ENCODE data around the gene PCDHGA5. TPM values are rescaled to one million over a fixed set of nuclear protein-coding genes. Genes with fewer than 3 reads are reported as not detected.

Gene PCDHGA5
- total and polyA plus RNA-seq, 4 donors: 0.25 to 11.5 (median 4.4) TPM

- ATAC-seq (ENCODE audit: low FRiP score): no peak
- H3K36me3 ChIP-seq (ENCODE audit: control insufficient read depth in 1 of 2, insufficient read depth in 2 of 2, low read length in 1 of 2): no peaks in the 10 kb centered on the region
- no peaks in the 10 kb centered on the region for H3K4me1 ChIP-seq (ENCODE audit: control insufficient read depth in 1 of 2, insufficient read depth in 2 of 2, low read length in 2 of 2)
- 15% methylated on average over 24 of the region's 24 CpGs for WGBS, 2 donors
- peak in 1 of 2 donors; percentile 58 for DNase-seq
- intact Hi-C loops (cut with DNase I): loop anchor here in 1 of 2 donors (10.0 kb wide), 1 partner anchor 125 kb away; no protein-coding TSS in a partner anchor
- no peaks in the 10 kb centered on the region for H3K27me3 ChIP-seq (ENCODE audit: control insufficient read depth in 1 of 2, insufficient read depth in 2 of 2, low read length in 1 of 2)
- peaks cover 45% of the 10 kb centered on the region for H3K9me3 ChIP-seq (ENCODE audit: control insufficient read depth, low read length)
- no peak within 1 kb of the TSS for H3K27ac ChIP-seq (ENCODE audit: low read depth in 1 of 2, low read length in 2 of 2)
- H3K4me3 ChIP-seq (ENCODE audit: low read length in 2 of 2): peak within 1 kb of the TSS in 1 of 2 donors; percentile 19
Observed at GRCh38 chr5:141359790-141360426, 4.1 kb upstream of the PCDHGA5 start, which contains the start of gene PCDHGB2. Gene PCDHGB2, plus strand, starts transcription at chr5:141359994. Its CDS starts 142 bp downstream, at chr5:141360136.

- no peak for DNase-seq
- Histone ChIP-seq H3K27me3 (ENCODE audit: control insufficient read depth in 1 of 2, insufficient read depth in 2 of 2, low read length in 1 of 2) (no peaks in the 10 kb centered on the region), H3K4me3 (ENCODE audit: low read length in 2 of 2) (no peak overlapping the region), H3K36me3 (ENCODE audit: control insufficient read depth in 1 of 2, insufficient read depth in 2 of 2, low read length in 1 of 2) (no peaks in the 10 kb centered on the region), H3K27ac (ENCODE audit: low read depth in 1 of 2, low read length in 2 of 2) (no peak overlapping the region), H3K4me1 (ENCODE audit: control insufficient read depth in 1 of 2, insufficient read depth in 2 of 2, low read length in 2 of 2) (no peaks in the 10 kb centered on the region), H3K9me3 (ENCODE audit: control insufficient read depth, low read length) (peaks cover 46% of the 10 kb centered on the region)
- WGBS, 2 donors: 26 to 30% methylated on average over 15 of the region's 15 CpGs
- intact Hi-C loops (cut with DNase I): no loop called here
- no peak for ATAC-seq (ENCODE audit: low FRiP score)
Observed at GRCh38 chr5:141360685-141361084, 3.3 kb upstream of the PCDHGA5 start.

- Histone ChIP-seq H3K4me1 (ENCODE audit: control insufficient read depth in 1 of 2, insufficient read depth in 2 of 2, low read length in 2 of 2) (no peaks in the 10 kb centered on the region), H3K4me3 (ENCODE audit: low read length in 2 of 2) (no peak overlapping the region), H3K27me3 (ENCODE audit: control insufficient read depth in 1 of 2, insufficient read depth in 2 of 2, low read length in 1 of 2) (no peaks in the 10 kb centered on the region), H3K27ac (ENCODE audit: low read depth in 1 of 2, low read length in 2 of 2) (no peak overlapping the region), H3K36me3 (ENCODE audit: control insufficient read depth in 1 of 2, insufficient read depth in 2 of 2, low read length in 1 of 2) (no peaks in the 10 kb centered on the region), H3K9me3 (ENCODE audit: control insufficient read depth, low read length) (peaks cover 42% of the 10 kb centered on the region)
- intact Hi-C loops (cut with DNase I): no loop called here
- ATAC-seq (ENCODE audit: low FRiP score) (no peak), DNase-seq (no peak)
Observed at GRCh38 chr5:141362719-141363118, 1.2 kb upstream of the PCDHGA5 start.

- H3K27me3 ChIP-seq (ENCODE audit: control insufficient read depth in 1 of 2, insufficient read depth in 2 of 2, low read length in 1 of 2): no peaks in the 10 kb centered on the region
- no peaks in the 10 kb centered on the region for H3K4me1 ChIP-seq (ENCODE audit: control insufficient read depth in 1 of 2, insufficient read depth in 2 of 2, low read length in 2 of 2)
- WGBS, 2 donors: 29 to 30% methylated on average over 46 of the region's 46 CpGs
- H3K27ac ChIP-seq (ENCODE audit: low read depth in 1 of 2, low read length in 2 of 2): no peak overlapping the region
- ATAC-seq (ENCODE audit: low FRiP score) (no peak), DNase-seq (no peak)
- intact Hi-C loops (cut with DNase I): no loop called here
- H3K9me3 ChIP-seq (ENCODE audit: control insufficient read depth, low read length): peaks cover 42% of the 10 kb centered on the region
- no peaks in the 10 kb centered on the region for H3K36me3 ChIP-seq (ENCODE audit: control insufficient read depth in 1 of 2, insufficient read depth in 2 of 2, low read length in 1 of 2)
- H3K4me3 ChIP-seq (ENCODE audit: low read length in 2 of 2): no peak overlapping the region
Observed at GRCh38 chr5:141366016-141366896, 2.3 kb downstream of the PCDHGA5 start.

- Histone ChIP-seq H3K27me3 (ENCODE audit: control insufficient read depth in 1 of 2, insufficient read depth in 2 of 2, low read length in 1 of 2) (no peaks in the 10 kb centered on the region), H3K9me3 (ENCODE audit: control insufficient read depth, low read length) (peaks cover 45% of the 10 kb centered on the region), H3K36me3 (ENCODE audit: control insufficient read depth in 1 of 2, insufficient read depth in 2 of 2, low read length in 1 of 2) (no peaks in the 10 kb centered on the region), H3K27ac (ENCODE audit: low read depth in 1 of 2, low read length in 2 of 2) (no peak within 1 kb of the TSS), H3K4me1 (ENCODE audit: control insufficient read depth in 1 of 2, insufficient read depth in 2 of 2, low read length in 2 of 2) (no peaks in the 10 kb centered on the region), H3K4me3 (ENCODE audit: low read length in 2 of 2) (no peak within 1 kb of the TSS)
- WGBS, 2 donors: 14 to 17% methylated on average over 32 of the region's 32 CpGs
- intact Hi-C loops (cut with DNase I): loop anchor here in 1 of 2 donors (5.0 kb wide), 1 partner anchor 52 kb away; the partner anchor contains the start of gene PCDHGA11
- DNase-seq (no peak), ATAC-seq (ENCODE audit: low FRiP score) (no peak)
Observed at GRCh38 chr5:141369994-141370848, 6.3 kb downstream of the PCDHGA5 start, which contains the start of gene PCDHGB3. Gene PCDHGB3, plus strand, starts transcription at chr5:141370242. Its CDS starts 153 bp downstream, at chr5:141370395.

- Histone ChIP-seq H3K27me3 (ENCODE audit: control insufficient read depth in 1 of 2, insufficient read depth in 2 of 2, low read length in 1 of 2) (no peaks in the 10 kb centered on the region), H3K36me3 (ENCODE audit: control insufficient read depth in 1 of 2, insufficient read depth in 2 of 2, low read length in 1 of 2) (no peaks in the 10 kb centered on the region), H3K4me1 (ENCODE audit: control insufficient read depth in 1 of 2, insufficient read depth in 2 of 2, low read length in 2 of 2) (no peaks in the 10 kb centered on the region), H3K4me3 (ENCODE audit: low read length in 2 of 2) (no peak overlapping the region), H3K9me3 (ENCODE audit: control insufficient read depth, low read length) (peaks cover 44% of the 10 kb centered on the region), H3K27ac (ENCODE audit: low read depth in 1 of 2, low read length in 2 of 2) (no peak overlapping the region)
- intact Hi-C loops (cut with DNase I): loop anchor here in 1 of 2 donors (5.0 kb wide), 1 partner anchor 50 kb away; the partner anchor contains the start of gene PCDHGA11
- ATAC-seq (ENCODE audit: low FRiP score): no peak
- DNase-seq: no peak
- WGBS, 2 donors: 23 to 28% methylated on average over 69 of the region's 69 CpGs
Observed at GRCh38 chr5:141371572-141372475, 7.9 kb downstream of the PCDHGA5 start.

- Histone ChIP-seq H3K36me3 (ENCODE audit: control insufficient read depth in 1 of 2, insufficient read depth in 2 of 2, low read length in 1 of 2) (no peaks in the 10 kb centered on the region), H3K4me3 (ENCODE audit: low read length in 2 of 2) (no peak within 1 kb of the TSS), H3K4me1 (ENCODE audit: control insufficient read depth in 1 of 2, insufficient read depth in 2 of 2, low read length in 2 of 2) (no peaks in the 10 kb centered on the region), H3K27me3 (ENCODE audit: control insufficient read depth in 1 of 2, insufficient read depth in 2 of 2, low read length in 1 of 2) (no peaks in the 10 kb centered on the region), H3K9me3 (ENCODE audit: control insufficient read depth, low read length) (peaks cover 45% of the 10 kb centered on the region), H3K27ac (ENCODE audit: low read depth in 1 of 2, low read length in 2 of 2) (no peak within 1 kb of the TSS)
- intact Hi-C loops (cut with DNase I): loop anchor here in 1 of 2 donors (5.0 kb wide), 1 partner anchor 49 kb away; the partner anchor contains the start of gene PCDHGA11
- DNase-seq: peak in 1 of 2 donors; percentile 66
- 12 to 13% methylated on average over 27 of the region's 27 CpGs for WGBS, 2 donors
- no peak for ATAC-seq (ENCODE audit: low FRiP score)
Observed at GRCh38 chr5:141373673-141374317, 9.8 kb downstream of the PCDHGA5 start, which contains the start of gene PCDHGA6. Gene PCDHGA6, plus strand, starts transcription at chr5:141373891. Its CDS starts 193 bp downstream, at chr5:141374084.

All from aorta (tissue), 5 donors.